ENCODE measurements around the gene GRIN2A.

GRCh38 chr16:9978160-9978725 lies 204.0 kb downstream of the GRIN2A start:
- TF ChIP-seq CTCF (IDR thresholded peaks at IDR 0.05): no peak
- no peak for TF ChIP-seq POLR2A (IDR thresholded peaks at IDR 0.05)

Data from adrenal gland (tissue), 5 donors.